ENCODE results near the gene TMBIM1. TPM values are rescaled to one million over a fixed set of nuclear protein-coding genes. Genes with fewer than 3 reads are reported as not detected.
"Not testable (repeated sequence)": the region's sequence is repeated elsewhere in the genome, so short reads cannot be mapped to it uniquely, and the experiment has no call there.

Gene TMBIM1
- total and polyA plus RNA-seq, 9 of the 15 experiments (the other 6 are each of a cell fraction or from before 2014, with no cell fraction given) = 14.2 to 105 (median 47.0) TPM

- TF ChIP-seq XRCC3 (IDR thresholded peaks at IDR 0.05) = no peak
- TF ChIP-seq KAT2B (IDR thresholded peaks at IDR 0.05; ENCODE audit: low read depth, low read length) = no peak
These were observed 25.0 kb upstream of the TMBIM1 start (continued) for GRCh38 chr2:218317303-218317630.

- H4K20me1 ChIP-seq (replicated peaks; ENCODE audit: control insufficient read depth, insufficient read depth, low read length) = no peaks in the 10 kb centered on the region
- ATAC-seq (no peak), FAIRE-seq (no peak), DNase-seq (ENCODE audit: extremely low read depth in 1 of 4, low spot score in 3 of 4) (no peak)
- no peak overlapping the region for H3K9ac ChIP-seq (ENCODE audit: insufficient read depth in 1 of 2, low read depth in 2 of 2, low read length in 2 of 2)
- WGBS (ENCODE audit: insufficient coverage, low coverage, missing lambda C conversion rate) = 74% methylated on average over 8 of the region's 8 CpGs
- H3K4me3 ChIP-seq = no peak overlapping the region
- H3K79me2 ChIP-seq (ENCODE audit: control insufficient read depth, insufficient read depth, low read length) = no peaks in the 10 kb centered on the region
- no peak for TF ChIP-seq GTF2A2 (tag; IDR thresholded peaks at IDR 0.05)
- TF ChIP-seq ZNF75A (CRISPR knock-in tag; IDR thresholded peaks at IDR 0.05) = no peak
- TF ChIP-seq, protein P1, sequence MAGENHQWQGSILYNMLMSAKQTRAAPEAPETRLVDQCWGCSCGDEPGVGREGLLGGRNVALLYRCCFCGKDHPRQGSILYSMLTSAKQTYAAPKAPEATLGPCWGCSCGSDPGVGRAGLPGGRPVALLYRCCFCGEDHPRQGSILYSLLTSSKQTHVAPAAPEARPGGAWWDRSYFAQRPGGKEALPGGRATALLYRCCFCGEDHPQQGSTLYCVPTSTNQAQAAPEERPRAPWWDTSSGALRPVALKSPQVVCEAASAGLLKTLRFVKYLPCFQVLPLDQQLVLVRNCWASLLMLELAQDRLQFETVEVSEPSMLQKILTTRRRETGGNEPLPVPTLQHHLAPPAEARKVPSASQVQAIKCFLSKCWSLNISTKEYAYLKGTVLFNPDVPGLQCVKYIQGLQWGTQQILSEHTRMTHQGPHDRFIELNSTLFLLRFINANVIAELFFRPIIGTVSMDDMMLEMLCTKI (IDR thresholded peaks at IDR 0.05; ENCODE audit: partially characterized antibody) = no peak
- no peak for TF ChIP-seq POLR3G (IDR thresholded peaks at IDR 0.05; ENCODE audit: extremely low read depth, insufficient read length, insufficient replicate concordance)
- no peak for TF ChIP-seq TEAD4 (IDR thresholded peaks at IDR 0.05; ENCODE audit: low read length)
- TF ChIP-seq TEAD4 (CRISPR knock-in tag; IDR thresholded peaks at IDR 0.05; ENCODE audit: borderline replicate concordance) = no peak
- TF ChIP-seq ZNF696 (CRISPR knock-in tag; conservative IDR thresholded peaks at IDR 0.05) = no peak
- peak overlapping the region; percentile 59 for H2AFZ ChIP-seq (ENCODE audit: low read depth, low read length)
- intact Hi-C loops (cut with micrococcal nuclease) = no loop called here
- peaks cover 7 to 20% of the 10 kb centered on the region in 2 experiments for H3K4me1 ChIP-seq (replicated peaks in 1 of 2; ENCODE audit: control insufficient read depth in 2 of 2, insufficient read depth in 2 of 2, low read length in 2 of 2)
- no peaks in the 10 kb centered on the region for H3K27me3 ChIP-seq (ENCODE audit: control insufficient read depth in 2 of 2, insufficient read depth in 2 of 2, low read length in 2 of 2)
- in situ Hi-C loops (cut with MboI) = no loop called here
- no peaks in the 10 kb centered on the region for H3K9me3 ChIP-seq (replicated peaks; ENCODE audit: control insufficient read depth, insufficient read depth, low read depth, low read length)
- no TSS peak for BruUV-seq (replicated peaks)
- ChIA-PET POLR2A (interaction anchor here (1.4 kb wide), 1 partner anchor 18 kb away, joined by 7 read pairs; no protein-coding TSS in a partner anchor), CTCF (ENCODE audit: low intra/inter-chr PET ratio) (no interaction called here)
- H3K9me1 ChIP-seq (ENCODE audit: control insufficient read depth, insufficient read depth, low read length) = peaks cover 4% of the 10 kb centered on the region
- no peaks in the 10 kb centered on the region for H3K36me3 ChIP-seq (ENCODE audit: control insufficient read depth, insufficient read depth, low read length)
- H3K4me2 ChIP-seq (ENCODE audit: insufficient read depth, low read length) = no peak overlapping the region
- no peak overlapping the region for H3K27ac ChIP-seq (ENCODE audit: extremely low read depth, low read depth, low read length)
These were observed 23.1 kb upstream of the TMBIM1 start for GRCh38 chr2:218315397-218315796.

DNA sequence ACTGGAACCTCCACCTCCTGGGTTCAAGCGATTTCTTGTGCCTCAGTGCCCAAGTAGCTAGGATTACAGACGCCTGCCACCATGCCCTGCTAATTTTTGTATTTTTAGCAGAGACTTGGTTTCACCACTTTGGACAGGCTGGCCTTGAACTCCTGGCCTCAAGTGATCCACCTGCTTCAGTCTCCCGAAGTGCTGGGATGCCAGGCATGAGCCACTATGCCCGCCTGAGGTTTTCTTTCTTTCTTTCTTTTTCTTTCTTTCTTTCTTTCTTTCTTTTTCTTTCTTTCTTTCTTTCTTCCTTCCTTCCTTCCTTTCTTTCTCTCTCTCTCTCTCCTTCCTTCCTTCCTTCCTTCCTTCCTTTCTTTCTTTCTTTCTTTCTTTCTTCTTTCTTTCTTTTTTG, 22.5 kb upstream of the TMBIM1 start:
- H3K9me1 ChIP-seq (ENCODE audit: control insufficient read depth, insufficient read depth, low read length); DNase-seq (ENCODE audit: extremely low read depth in 1 of 4, low spot score in 3 of 4); H4K20me1 ChIP-seq (replicated peaks; ENCODE audit: control insufficient read depth, insufficient read depth, low read length); FAIRE-seq; BruUV-seq (replicated peaks); H3K4me2 ChIP-seq (ENCODE audit: insufficient read depth, low read length); H3K36me3 ChIP-seq (ENCODE audit: control insufficient read depth, insufficient read depth, low read length); H3K27me3 ChIP-seq (ENCODE audit: control insufficient read depth in 2 of 2, insufficient read depth in 2 of 2, low read length in 2 of 2); H3K27ac ChIP-seq (ENCODE audit: extremely low read depth, low read depth, low read length); H3K4me3 ChIP-seq; ATAC-seq; H3K9me3 ChIP-seq (replicated peaks; ENCODE audit: control insufficient read depth, insufficient read depth, low read depth, low read length); in situ Hi-C loops (cut with MboI); H3K79me2 ChIP-seq (ENCODE audit: control insufficient read depth, insufficient read depth, low read length); H2AFZ ChIP-seq (ENCODE audit: low read depth, low read length); CTCF ChIA-PET (ENCODE audit: low intra/inter-chr PET ratio); intact Hi-C loops (cut with micrococcal nuclease); H3K9ac ChIP-seq (ENCODE audit: insufficient read depth in 1 of 2, low read depth in 2 of 2, low read length in 2 of 2): not testable (repeated sequence)
- POLR2A ChIA-PET = interaction anchor here (1.4 kb wide), 1 partner anchor 19 kb away, joined by 7 read pairs; no protein-coding TSS in a partner anchor
- 79% methylated on average over 3 of the region's 4 CpGs for WGBS (ENCODE audit: insufficient coverage, low coverage, missing lambda C conversion rate)
- peaks cover 7 to 20% of the 10 kb centered on the region in 2 experiments for H3K4me1 ChIP-seq (replicated peaks in 1 of 2; ENCODE audit: control insufficient read depth in 2 of 2, insufficient read depth in 2 of 2, low read length in 2 of 2)
